ENCODE measurements around the gene ZNF276.

Gene ZNF276

DNA sequence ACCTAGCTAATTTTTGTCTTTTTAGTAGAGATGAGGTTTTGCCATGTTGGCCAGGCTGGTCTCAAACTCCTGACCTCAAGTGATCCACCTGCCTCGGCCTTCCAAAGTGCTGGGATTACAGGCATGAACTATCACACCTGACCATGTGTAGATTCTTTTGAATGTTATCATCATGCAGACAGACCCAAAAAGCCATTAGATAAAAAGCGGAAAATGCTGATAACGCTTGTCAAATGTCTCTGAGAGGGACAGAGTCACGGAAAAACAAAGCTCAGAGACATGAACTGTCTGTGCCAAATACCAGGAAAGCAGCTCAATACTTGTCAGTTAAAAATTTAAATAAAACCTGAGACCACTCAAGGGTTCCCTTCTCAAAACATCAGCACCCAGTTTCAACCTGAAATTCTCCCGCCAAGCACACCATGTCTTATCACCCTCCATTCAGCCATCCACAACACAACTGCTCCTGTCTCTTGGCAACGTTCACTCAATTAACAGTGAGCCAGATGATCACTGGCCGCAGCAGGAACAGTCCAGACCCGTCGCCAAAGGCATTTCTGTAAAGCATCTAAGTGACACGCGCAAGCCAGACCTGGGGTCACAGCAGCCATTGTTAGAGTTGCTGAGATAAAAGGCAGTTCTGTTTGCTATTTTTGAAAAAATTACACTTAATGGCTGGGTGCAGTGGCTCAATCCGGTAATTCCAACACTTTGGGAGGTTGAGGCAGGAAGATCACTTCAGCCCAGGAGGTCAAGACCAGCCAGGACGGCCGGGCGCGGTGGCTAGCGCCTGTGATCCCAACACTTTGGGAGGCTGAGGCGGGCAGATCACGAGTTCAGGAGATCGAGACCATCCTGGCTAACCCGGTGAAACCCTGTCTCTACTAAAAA is 65.4 kb downstream of the ZNF276 start:
- no peak for DNase-seq (ENCODE audit: low read depth, low spot score)
- TF ChIP-seq EZH2 (IDR thresholded peaks at IDR 0.05) (no peak), FOXP2 (optimal IDR thresholded peaks at IDR 0.05; ENCODE audit: control extremely low read depth, extremely low read length, insufficient read depth) (no peak), POLR2AphosphoS5 (IDR thresholded peaks at IDR 0.05; ENCODE audit: borderline replicate concordance, low read depth, low read length) (no peak)
- H3K4me3 ChIP-seq, result no peak overlapping the region
- no peaks in the 10 kb centered on the region for H3K9me3 ChIP-seq (ENCODE audit: low read depth, low read length)
- no peak overlapping the region for H3K27ac ChIP-seq
- no peak overlapping the region for H3K9ac ChIP-seq (ENCODE audit: insufficient read length)
- H3K36me3 ChIP-seq (ENCODE audit: insufficient read depth, low read length), result peaks cover 19% of the 10 kb centered on the region; the same call in 1 of the 2 replicates

DNA sequence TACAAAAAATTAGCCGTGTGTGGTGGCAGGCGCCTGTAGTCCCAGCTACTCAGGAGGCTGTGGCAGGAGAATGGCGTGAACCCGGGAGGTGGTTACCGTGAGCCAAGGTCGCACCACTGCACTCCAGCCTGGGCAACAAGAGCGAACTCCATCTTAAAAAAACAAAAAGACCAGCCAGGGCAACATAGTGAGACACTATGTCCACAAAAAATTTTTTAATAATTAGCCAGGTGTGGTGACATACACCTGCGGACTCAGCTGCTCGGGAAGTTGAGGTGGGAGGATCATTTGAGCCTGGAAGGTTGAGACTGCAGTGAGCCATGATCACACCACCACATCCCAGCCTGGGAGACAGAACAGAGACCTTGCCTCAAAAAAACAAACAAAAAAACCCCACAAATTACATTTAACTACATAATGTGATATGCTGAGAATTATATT is 66.0 kb downstream of the ZNF276 start:
- Histone ChIP-seq H3K36me3 (ENCODE audit: insufficient read depth, low read length) (peaks cover 19% of the 10 kb centered on the region; the same call in 1 of the 2 replicates), H3K9me3 (ENCODE audit: low read depth, low read length) (no peaks in the 10 kb centered on the region), H3K27ac (no peak overlapping the region), H3K4me3 (no peak overlapping the region), H3K9ac (ENCODE audit: insufficient read length) (no peak overlapping the region)
- DNase-seq (ENCODE audit: low read depth, low spot score), result no peak
- TF ChIP-seq EZH2 (IDR thresholded peaks at IDR 0.05) (no peak), FOXP2 (optimal IDR thresholded peaks at IDR 0.05; ENCODE audit: control extremely low read depth, extremely low read length, insufficient read depth) (no peak), POLR2AphosphoS5 (IDR thresholded peaks at IDR 0.05; ENCODE audit: borderline replicate concordance, low read depth, low read length) (no peak)
